IMR-90 (cell line): ENCODE results near the gene ARL14. TPM values are rescaled to one million over a fixed set of nuclear protein-coding genes. Genes with fewer than 3 reads are reported as not detected.

Source experiments
- ATAC-seq: fragments of 200-7000 bp; cut with Tn5 transposase; 2 replicates; pipeline ENCODE4 v1.9.1; 2020; ENCODE audit warnings: low read depth, mild to moderate bottlenecking, moderate library complexity
- BruUV-seq: library from RNA; stranded (reverse); fragments of 400-500 nt; replicated peaks from 2 replicates; lab custom pipeline; 2021; lab: Mats Ljungman, UMichigan
- CTCF ChIA-PET: fragments of 300-600 bp; formaldehyde crosslinking; extraction: SDS; loops from one replicate; lab custom pipeline; 2021; ENCODE audit warnings: antibody characterized with exemption; lab: Yijun Ruan, JAX
- POLR2A ChIA-PET: fragments of 300-600 bp; sonication (Branson Sonifier 250); formaldehyde crosslinking; loops from one replicate; lab custom pipeline; 2022; ENCODE audit warnings: antibody characterized with exemption; ENCODE audit not compliant: unreplicated experiment; lab: Charles Lee
- DNase-seq: peaks from one replicate; pipeline ENCODE4 v3.0.0; 2013
- H2AFZ ChIP-seq: replicated peaks from 2 replicates; pipeline ENCODE3; 2013; ENCODE audit warnings: low read length, mild to moderate bottlenecking; ENCODE audit not compliant: poor library complexity
- H2AK5ac ChIP-seq: 2 replicates; pipeline ENCODE4 v1.6.1; 2013; ENCODE audit warnings: low read depth, low read length, inconsistent platforms
- H2AK9ac ChIP-seq: replicated peaks from 2 replicates; pipeline ENCODE3; 2013; ENCODE audit warnings: mild to moderate bottlenecking, low read depth, low read length, moderate library complexity; ENCODE audit not compliant: poor library complexity
- H2BK120ac ChIP-seq: 2 replicates; pipeline ENCODE4 v1.6.1; 2013; ENCODE audit warnings: low read depth, low read length, inconsistent platforms
- H2BK15ac ChIP-seq: 3 replicates; pipeline ENCODE4 v1.6.1; 2013; ENCODE audit warnings: low read depth, low read length, inconsistent platforms
- H2BK20ac ChIP-seq: 2 replicates; pipeline ENCODE4 v1.6.1; 2013; ENCODE audit warnings: low read depth, mild to moderate bottlenecking, inconsistent platforms, low read length, moderate library complexity
- H2BK5ac ChIP-seq: 2 replicates; pipeline ENCODE4 v1.6.1; 2013; ENCODE audit warnings: mild to moderate bottlenecking, low read depth, low read length, inconsistent platforms; ENCODE audit not compliant: poor library complexity, severe bottlenecking
- H3K14ac ChIP-seq: replicated peaks from 2 replicates; pipeline ENCODE4 v1.6.1; 2013; ENCODE audit warnings: low read depth, low read length, inconsistent platforms
- H3K18ac ChIP-seq: 2 replicates; pipeline ENCODE4 v1.6.1; 2013; ENCODE audit warnings: low read depth, low read length, control low read depth
- H3K23ac ChIP-seq: 2 replicates; pipeline ENCODE4 v1.6.1; 2013; ENCODE audit warnings: low read depth, low read length, inconsistent platforms
- H3K27ac ChIP-seq: 2 replicates; pipeline ENCODE4 v1.5.1; 2013; ENCODE audit warnings: mild to moderate bottlenecking, control low read depth, low read length; ENCODE audit not compliant: insufficient read depth
- H3K27me3 ChIP-seq: 2 replicates; pipeline ENCODE4 v1.6.1; 2013; ENCODE audit warnings: low read length; ENCODE audit not compliant: control insufficient read depth, insufficient read depth
- H3K36me3 ChIP-seq: 2 replicates; pipeline ENCODE4 v1.6.1; 2013; ENCODE audit warnings: low read length, mixed read lengths; ENCODE audit not compliant: control insufficient read depth, insufficient read depth
- H3K4ac ChIP-seq: 2 replicates; pipeline ENCODE4 v1.6.1; 2013; ENCODE audit warnings: low read depth, low read length, inconsistent platforms
- H3K4me1 ChIP-seq: 2 replicates; pipeline ENCODE4 v1.6.1; 2013; ENCODE audit warnings: low read length, mixed read lengths; ENCODE audit not compliant: control insufficient read depth, insufficient read depth
- H3K4me2 ChIP-seq: 2 replicates; pipeline ENCODE4 v1.6.1; 2013; ENCODE audit warnings: low read depth, mild to moderate bottlenecking, control low read depth, low read length, moderate library complexity
- H3K4me3 ChIP-seq: 2 replicates; pipeline ENCODE4 v1.5.1; 2013; ENCODE audit warnings: low read depth, mild to moderate bottlenecking, control low read depth, low read length, moderate library complexity; ENCODE audit not compliant: insufficient read depth
- H3K56ac ChIP-seq: 2 replicates; pipeline ENCODE4 v1.6.1; 2013; ENCODE audit warnings: low read length, inconsistent platforms; ENCODE audit not compliant: insufficient read depth; ENCODE audit errors: extremely low read depth
- H3K79me1 ChIP-seq, 2 experiments: 2 replicates each; pipeline ENCODE4 v1.6.1; 2013; ENCODE audit warnings: low read length in 2 of 2, inconsistent platforms in 1 of 2, low read depth in 1 of 2
- H3K9ac ChIP-seq: 2 replicates; pipeline ENCODE4 v1.6.1; 2013; ENCODE audit warnings: low read depth, low read length, control low read depth
- H3K9me1 ChIP-seq: 2 replicates; pipeline ENCODE4 v1.6.1; 2013; ENCODE audit warnings: low read length, inconsistent platforms; ENCODE audit not compliant: insufficient read depth
- H3K9me3 ChIP-seq: 2 replicates; pipeline ENCODE4 v1.6.1; 2013; ENCODE audit warnings: low read length; ENCODE audit not compliant: control insufficient read depth, insufficient read depth
- H4K20me1 ChIP-seq: 2 replicates; pipeline ENCODE4 v1.6.1; 2013; ENCODE audit warnings: low read length, inconsistent platforms; ENCODE audit not compliant: insufficient read depth
- H4K5ac ChIP-seq: 2 replicates; pipeline ENCODE4 v1.6.1; 2013; ENCODE audit warnings: mild to moderate bottlenecking, low read depth, low read length, control low read depth
- H4K8ac ChIP-seq, 2 experiments: 2 replicates each; pipeline ENCODE4 v1.6.1; 2013; ENCODE audit warnings: low read depth in 2 of 2, low read length in 2 of 2, control low read depth in 1 of 2, inconsistent platforms in 1 of 2
- H4K91ac ChIP-seq: 2 replicates; pipeline ENCODE4 v1.6.1; 2013; ENCODE audit warnings: low read depth, low read length, inconsistent platforms; ENCODE audit not compliant: insufficient read depth
- FOS ChIP-seq: fragments of 150-350 bp; IDR thresholded peaks from 2 replicates; pipeline ENCODE4 v1.6.1; 2016; ENCODE audit warnings: low read depth, low read length
- SMC3 ChIP-seq: fragments of 150-350 bp; IDR thresholded peaks from 2 replicates; pipeline ENCODE4 v1.6.1; 2016; ENCODE audit warnings: low read depth, mild to moderate bottlenecking, antibody characterized with exemption, low read length, moderate library complexity
- WGBS, 2 experiments: methylation state at CpG; one replicate each; pipeline versions ENCODE4 v1.1.5 to v1.1.7; 2013; ENCODE audit warnings: missing lambda C conversion rate in 2 of 2; ENCODE audit not compliant: insufficient read length in 1 of 2; ENCODE audit errors: extremely low coverage in 2 of 2; 5-methylcytosine and 5-hydroxymethylcytosine counted together
- dilution Hi-C: fragments of 300-500 bp; cut with HindIII; formaldehyde crosslinking; loops from one replicate; pipeline ENCODE4 v1.14.3; 2018; ENCODE audit warnings: low sequenced_read_pairs; ENCODE audit not compliant: unreplicated experiment
- in situ Hi-C: fragments of 300-500 bp; cut with MboI; formaldehyde crosslinking; loops from 3 replicates; pipeline ENCODE4 v1.14.3; 2019; ENCODE audit warnings: low sequenced_read_pairs, inconsistent platforms, mixed read lengths
- intact Hi-C: fragments of 100-400 bp; cut with micrococcal nuclease; formaldehyde crosslinking; loops from 2 replicates; pipeline ENCODE4 v1.10.0; 2022
- polyA plus RNA-seq, 3 experiments: library from polyadenylated mRNA; depleted of rRNA; stranded (reverse); fragments of >200 nt; gene quantifications; 2 replicates each; pipeline ENCODE4 v1.2.3, GENCODE V29; 2012; ENCODE audit warnings: low replicate concordance in 1 of 3
- total RNA-seq: library from RNA; depleted of rRNA; stranded (reverse); fragments of >200 nt; gene quantifications from 2 replicates; pipeline ENCODE4 v1.2.3, GENCODE V29; 2012

Gene ARL14
- total and polyA plus RNA-seq, 2 of the 4 experiments (the other 2 are of a cell fraction), result 0.15 to 0.18 TPM

- Histone ChIP-seq H3K9ac (no peak overlapping the region), H3K4me3 (no peak overlapping the region), H2BK20ac (no peak overlapping the region), H3K9me1 (no peaks in the 10 kb centered on the region; the same call in 1 of the 2 replicates), H3K18ac (no peak overlapping the region), H4K5ac (no peak overlapping the region), H3K23ac (no peak overlapping the region), H3K79me1 (no peaks in the 10 kb centered on the region), H3K14ac (no peak overlapping the region), H3K4me2 (no peak overlapping the region), H2AK9ac (no peak overlapping the region), H3K27ac (no peak overlapping the region), H3K27me3 (no peaks in the 10 kb centered on the region), H2AK5ac (no peak overlapping the region), H4K91ac (no peak overlapping the region), H4K8ac (no peak overlapping the region), H2BK120ac (no peak overlapping the region), H3K4ac (no peak overlapping the region), H2AFZ (no peak overlapping the region), H2BK5ac (no peak overlapping the region), H3K4me1 (peaks cover 2% of the 10 kb centered on the region), H3K36me3 (no peaks in the 10 kb centered on the region), H3K56ac (no peak overlapping the region), H3K9me3 (no peaks in the 10 kb centered on the region), H4K20me1 (no peaks in the 10 kb centered on the region), H2BK15ac (no peak overlapping the region)
- ChIA-PET POLR2A (no interaction called here), CTCF (no interaction called here)
- no peak for DNase-seq
- BruUV-seq, result no TSS peak
- TF ChIP-seq SMC3 (no peak), FOS (no peak)
- ATAC-seq, result no peak
- dilution Hi-C loops (no loop called here), in situ Hi-C loops (no loop called here), intact Hi-C loops (no loop called here)
- WGBS, 2 experiments, result 50% methylated on average over 3 of the region's 5 CpGs; no CpG with 5 or more reads in 1 of the 2 experiments
Observed at GRCh38 chr3:160660902-160661301, 16.1 kb upstream of the ARL14 start.
